Measurements from ENCODE around the gene MCTP1. TPM values are rescaled to one million over a fixed set of nuclear protein-coding genes. Genes with fewer than 3 reads are reported as not detected.

The MCTP1 gene
- total RNA-seq, 2 experiments from 2014 or later, result 0.13 TPM; not detected in 1

GRCh38 chr5:94796586-94796985 lies 488.3 kb downstream of the MCTP1 start:
- CTCF ChIA-PET, result no interaction called here

GRCh38 chr5:94793816-94794198 lies 491.1 kb downstream of the MCTP1 start:
- CTCF ChIA-PET, result no interaction called here
- POLR2A ChIA-PET, result interaction anchor here (1.3 kb wide), 1 partner anchor 175 kb away, joined by 4 read pairs; the partner anchor contains the start of genes KIAA0825 and SLF1

More at GRCh38 chr5:94796586-94796985, 488.3 kb downstream of the MCTP1 start:
- POLR2A ChIA-PET, result no interaction called here

DNA sequence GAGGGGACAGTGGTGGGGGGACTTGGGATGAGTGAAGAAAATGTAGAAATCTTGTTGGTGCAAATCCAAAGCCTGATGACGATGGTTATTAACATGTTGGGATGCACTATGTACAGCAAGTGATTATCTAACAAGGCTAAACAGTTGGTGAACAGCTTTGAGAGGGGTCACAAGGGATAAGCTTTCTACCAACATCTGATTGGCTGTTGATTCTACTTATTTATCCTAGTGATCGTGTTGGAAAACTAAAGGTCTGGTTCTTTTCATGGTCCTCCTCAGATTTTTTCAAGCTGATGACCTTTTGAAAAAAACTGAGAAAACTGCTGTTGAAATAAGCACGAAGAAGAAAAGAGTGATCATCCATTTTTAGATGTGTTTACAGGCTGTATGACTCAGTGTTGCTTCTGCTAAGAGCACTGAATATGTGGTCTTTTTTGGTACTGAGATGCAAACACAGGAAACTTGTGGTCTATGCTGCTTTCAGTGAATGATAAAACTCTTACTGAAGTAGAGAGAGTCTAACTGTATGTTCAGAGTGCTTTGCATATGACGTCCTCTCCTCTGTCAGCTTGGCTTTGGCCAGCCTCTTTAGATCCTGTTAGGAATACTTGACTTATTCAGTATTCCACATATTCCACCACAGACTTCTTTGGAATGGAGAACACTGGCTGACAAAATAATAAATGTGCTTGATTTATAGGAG lies 491.6 kb downstream of the MCTP1 start:
- ChIA-PET POLR2A (interaction anchor here (0.7 to 1.3 kb wide), 2 partner anchors 175 to 547 kb away, joined by 4 to 8 read pairs; partner anchors contain the start of genes KIAA0825 and SLF1), CTCF (no interaction called here)

DNA sequence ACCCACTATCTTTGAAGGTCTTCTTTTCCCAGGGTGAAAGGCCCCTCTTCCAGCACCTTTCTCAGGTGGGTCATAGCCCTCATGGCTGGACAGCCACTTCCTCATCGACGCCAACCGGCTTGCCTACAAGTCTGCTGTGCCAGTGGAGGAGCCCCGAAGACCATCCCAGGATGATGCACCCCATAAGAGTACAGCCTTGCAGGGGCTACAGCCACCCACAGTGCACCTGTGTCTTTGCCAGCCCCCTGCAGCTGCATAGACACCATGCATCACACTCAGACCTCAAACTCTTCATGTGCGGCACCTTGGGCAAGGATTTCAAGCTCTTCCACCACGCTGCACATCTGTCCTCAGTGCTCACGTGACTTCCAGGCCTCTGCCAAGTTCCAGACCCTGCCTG lies 493.1 kb downstream of the MCTP1 start:
- POLR2A ChIA-PET, result interaction anchor here (0.6 kb wide), 1 partner anchor 917 kb away, joined by 3 read pairs; no protein-coding TSS in a partner anchor

GRCh38 chr5:94788527-94788926 lies 496.4 kb downstream of the MCTP1 start:
- ChIA-PET CTCF (no interaction called here), POLR2A (no interaction called here)

More for the DNA sequence above, 493.1 kb downstream of the MCTP1 start:
- CTCF ChIA-PET, result interaction anchor here (0.6 kb wide), 1 partner anchor 29 kb away, joined by 3 read pairs; no protein-coding TSS in a partner anchor

DNA sequence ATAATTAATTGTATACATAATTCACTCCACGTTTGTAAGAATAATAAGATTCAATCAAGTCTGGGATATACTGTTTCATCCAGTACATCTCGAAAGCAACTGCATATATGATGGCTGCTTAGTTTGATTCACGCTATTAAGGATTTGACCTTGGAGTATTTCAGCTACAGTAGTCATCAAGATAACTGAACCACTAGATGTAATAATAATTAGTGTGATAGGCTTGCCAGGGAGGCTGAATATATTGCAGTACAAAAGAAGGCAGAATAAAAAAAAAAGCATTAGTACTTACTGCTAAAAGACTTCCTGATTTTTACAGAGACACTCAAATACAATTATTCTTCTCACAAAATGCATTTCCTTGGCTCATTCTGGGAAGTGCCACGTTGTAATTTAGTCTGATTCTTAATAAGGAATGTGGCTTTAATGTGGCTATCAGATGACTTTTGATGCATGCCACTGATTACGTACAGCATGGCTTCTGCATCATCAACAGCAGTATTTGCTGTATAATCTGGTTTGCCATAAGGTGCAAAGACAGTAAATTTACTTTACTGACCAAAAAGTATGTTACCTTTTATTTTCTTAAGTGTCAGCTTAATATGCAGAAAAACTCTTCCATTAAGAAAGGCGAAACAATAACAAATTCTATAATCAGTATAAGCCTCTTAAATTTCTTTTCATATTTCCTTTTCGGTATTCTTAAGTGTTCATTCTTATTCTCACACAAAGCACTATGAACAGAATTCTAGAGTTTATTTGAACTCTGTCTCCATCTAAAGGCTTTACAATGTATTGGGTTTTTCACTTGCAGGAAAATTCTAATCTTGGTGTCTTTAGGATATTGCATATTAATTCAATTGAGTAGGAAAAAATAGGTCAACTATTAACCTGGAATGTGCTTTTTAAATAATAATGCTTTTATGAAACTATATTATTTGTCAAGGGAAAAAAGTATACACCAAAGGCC lies 500.1 kb downstream of the MCTP1 start:
- ChIA-PET CTCF (interaction anchor here (0.5 kb wide), 1 partner anchor 1846 kb away, joined by 3 read pairs; no protein-coding TSS in a partner anchor), POLR2A (no interaction called here)

- ChIA-PET POLR2A (no interaction called here), CTCF (interaction anchor here (0.5 kb wide), 1 partner anchor 1200 kb away, joined by 3 read pairs; no protein-coding TSS in a partner anchor)
These were observed 502.5 kb downstream of the MCTP1 start for GRCh38 chr5:94782383-94782782.

- CTCF ChIA-PET, result no interaction called here
These were observed 505.2 kb downstream of the MCTP1 start for GRCh38 chr5:94779684-94780083.

GRCh38 chr5:94778732-94779131 lies 506.2 kb downstream of the MCTP1 start:
- ChIA-PET POLR2A (no interaction called here), CTCF (no interaction called here)

More at GRCh38 chr5:94779684-94780083, 505.2 kb downstream of the MCTP1 start:
- POLR2A ChIA-PET, result no interaction called here

GRCh38 chr5:94778299-94778698 lies 506.6 kb downstream of the MCTP1 start:
- POLR2A ChIA-PET, result no interaction called here
- CTCF ChIA-PET, result no interaction called here

- POLR2A ChIA-PET, result no interaction called here
These were observed 507.6 kb downstream of the MCTP1 start for GRCh38 chr5:94777056-94777880.

DNA sequence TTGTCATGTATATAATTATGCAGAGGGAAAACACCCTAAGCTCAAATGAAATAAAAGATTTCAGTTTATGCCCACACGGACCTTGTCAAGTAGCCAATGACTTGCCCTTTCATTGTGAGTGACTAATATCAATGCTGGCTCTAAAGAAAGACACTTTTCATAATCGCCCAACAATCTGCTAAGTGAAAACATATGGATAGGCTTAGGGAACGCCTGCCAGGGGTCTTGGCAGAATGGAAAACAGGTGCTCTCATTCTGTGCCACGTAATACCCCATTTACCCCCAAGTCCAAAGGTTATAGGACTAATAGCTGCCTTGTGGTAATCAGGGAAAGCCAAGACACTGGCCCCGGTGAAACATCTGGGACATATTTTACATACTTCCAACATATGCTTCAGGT lies 508.7 kb downstream of the MCTP1 start:
- POLR2A ChIA-PET, result no interaction called here
- CTCF ChIA-PET, result no interaction called here

More at GRCh38 chr5:94777056-94777880, 507.6 kb downstream of the MCTP1 start:
- CTCF ChIA-PET, result no interaction called here

- ChIA-PET CTCF (no interaction called here), POLR2A (no interaction called here)
These were observed 509.8 kb downstream of the MCTP1 start for GRCh38 chr5:94775088-94775487.

- CTCF ChIA-PET, result no interaction called here
- POLR2A ChIA-PET, result no interaction called here
These were observed 513.2 kb downstream of the MCTP1 start for GRCh38 chr5:94771742-94772141.

DNA sequence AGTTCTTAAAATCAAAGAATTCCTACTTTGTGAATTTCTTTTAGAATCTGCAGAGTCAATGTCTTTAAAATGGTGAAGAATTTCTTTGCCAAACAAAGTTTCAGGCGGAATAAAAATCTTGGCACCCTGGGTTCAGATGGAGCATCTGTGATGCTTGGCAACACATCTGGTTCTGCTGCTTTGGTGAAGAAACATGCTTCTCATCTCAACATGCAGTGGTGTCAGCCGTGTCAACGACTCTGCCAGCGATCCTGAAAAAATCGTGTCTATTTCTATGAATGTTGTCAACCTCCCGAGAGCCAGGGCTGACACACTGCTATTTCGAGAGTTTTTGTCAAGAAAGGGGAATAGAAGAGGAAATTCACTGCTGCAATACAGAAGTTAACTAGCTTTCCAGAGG lies 514.9 kb downstream of the MCTP1 start:
- CTCF ChIA-PET, result no interaction called here

DNA sequence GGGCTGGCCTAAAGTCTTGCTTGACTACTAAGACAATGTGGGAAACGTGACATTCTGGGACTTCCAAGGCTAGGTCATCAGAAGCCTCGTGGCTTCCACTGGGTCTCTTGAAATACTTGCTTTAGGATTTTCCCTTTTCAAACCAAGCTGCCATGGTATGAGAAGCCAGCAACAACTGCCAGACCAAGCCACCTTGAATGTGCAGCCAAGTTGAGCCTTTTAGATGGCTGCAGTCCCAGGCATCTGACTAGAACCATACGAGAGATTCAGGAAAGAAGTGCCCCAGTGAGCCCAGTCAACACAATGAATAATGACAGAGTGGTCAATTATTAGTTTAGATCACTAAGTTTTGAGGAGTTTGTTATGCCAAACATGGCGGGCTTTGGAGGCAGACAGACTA lies 523.1 kb downstream of the MCTP1 start:
- POLR2A ChIA-PET, result no interaction called here
- CTCF ChIA-PET, result interaction anchor here (0.5 to 0.6 kb wide), 2 partner anchors 24 to 95 kb away, joined by 3 to 6 read pairs; no protein-coding TSS in a partner anchor

More for the DNA sequence above, 514.9 kb downstream of the MCTP1 start:
- POLR2A ChIA-PET, result no interaction called here

DNA sequence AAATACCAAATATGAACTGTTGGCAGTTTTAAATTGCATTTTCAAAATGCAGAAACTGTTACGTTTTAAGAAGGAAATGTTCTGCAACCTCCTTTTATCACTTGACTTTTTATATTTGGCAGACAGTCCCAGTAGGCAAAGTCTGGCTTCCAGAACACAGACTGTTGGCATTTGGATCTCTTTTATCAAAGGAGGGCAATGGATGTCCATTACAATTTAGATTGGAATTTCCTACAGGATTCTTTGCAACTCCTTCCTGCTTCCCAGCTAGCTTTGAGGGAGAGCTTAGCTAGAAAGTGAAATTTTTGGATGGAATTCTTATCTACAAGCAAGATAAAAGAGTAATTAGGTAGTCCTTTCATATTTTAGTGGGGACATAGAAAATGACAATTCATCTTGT lies 523.8 kb downstream of the MCTP1 start:
- POLR2A ChIA-PET, result no interaction called here
- CTCF ChIA-PET, result interaction anchor here (0.6 kb wide), 1 partner anchor 23 kb away, joined by 3 read pairs; no protein-coding TSS in a partner anchor

GRCh38 chr5:94759961-94760360 lies 524.9 kb downstream of the MCTP1 start:
- CTCF ChIA-PET, result no interaction called here

DNA sequence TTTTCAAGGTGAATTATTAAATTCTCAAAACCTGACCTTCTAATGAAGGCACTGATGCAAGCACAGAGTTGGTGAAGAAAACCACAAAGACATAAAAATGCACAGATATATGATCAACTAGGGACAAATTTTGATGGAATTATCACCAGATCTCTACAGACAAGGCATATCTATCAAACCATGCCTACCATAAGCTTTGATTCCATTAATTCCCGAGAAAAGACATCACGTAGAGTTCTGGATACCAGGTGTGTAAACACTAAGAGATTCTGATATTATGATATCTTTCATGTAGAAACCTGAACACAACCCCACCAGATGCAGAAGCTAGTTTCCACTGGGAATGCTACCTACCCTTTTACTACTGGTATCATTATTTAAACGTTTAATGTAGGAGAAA lies 525.9 kb downstream of the MCTP1 start:
- POLR2A ChIA-PET, result no interaction called here
- CTCF ChIA-PET, result interaction anchor here (0.6 kb wide), 2 partner anchors 9 to 92 kb away, joined by 3 to 4 read pairs; no protein-coding TSS in a partner anchor

More at GRCh38 chr5:94759961-94760360, 524.9 kb downstream of the MCTP1 start:
- POLR2A ChIA-PET, result no interaction called here

Data from activated CD8-positive, alpha-beta memory T cell treated with anti-CD3 and anti-CD28 coated beads for 36 hours (primary cell).